GM19193 (cell line): ENCODE results near the gene TIGAR.

Source experiments
- POLR2A ChIP-seq: IDR thresholded peaks from 4 replicates; pipeline ENCODE4 v1.6.1; 2011; ENCODE audit not compliant: insufficient read depth, insufficient read length; ENCODE audit errors: extremely low read depth

Gene TIGAR

DNA sequence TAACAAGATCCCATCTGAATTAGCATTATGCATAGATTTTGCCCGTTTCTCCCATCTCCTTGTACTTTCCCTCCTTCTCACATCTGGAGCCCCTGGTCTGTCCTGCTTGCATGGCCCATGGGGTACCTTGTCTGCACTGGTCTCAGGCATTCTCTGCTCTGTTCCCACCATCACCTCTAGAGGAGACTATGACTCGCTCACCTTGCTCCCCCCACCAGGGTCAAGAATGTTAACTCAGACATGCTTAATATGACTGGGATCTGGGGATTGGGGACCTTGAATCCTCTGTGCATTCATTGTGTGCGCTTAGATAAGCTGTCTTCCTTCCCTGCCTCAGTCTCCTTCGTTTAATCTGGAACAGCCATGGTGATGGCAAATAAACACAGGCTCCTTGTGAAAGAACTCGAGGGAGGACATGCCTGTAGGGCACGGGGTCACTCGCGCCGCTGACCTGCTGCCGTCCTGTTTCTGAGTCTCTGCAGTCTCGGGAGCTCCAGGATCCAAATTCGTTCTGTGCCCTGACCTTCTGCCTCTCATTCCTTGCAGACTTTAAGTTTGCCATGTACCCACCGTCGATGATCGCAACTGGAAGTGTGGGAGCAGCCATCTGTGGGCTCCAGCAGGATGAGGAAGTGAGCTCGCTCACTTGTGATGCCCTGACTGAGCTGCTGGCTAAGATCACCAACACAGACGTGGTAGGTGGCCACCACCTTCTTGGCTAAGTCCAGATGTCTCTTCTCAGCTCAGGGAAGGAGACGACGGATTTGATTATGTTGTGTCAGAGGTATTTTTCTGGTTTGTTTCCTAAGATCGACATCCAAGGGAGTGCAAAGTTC is 32.5 kb upstream of the TIGAR start:
- TF ChIP-seq POLR2A: no peak

DNA sequence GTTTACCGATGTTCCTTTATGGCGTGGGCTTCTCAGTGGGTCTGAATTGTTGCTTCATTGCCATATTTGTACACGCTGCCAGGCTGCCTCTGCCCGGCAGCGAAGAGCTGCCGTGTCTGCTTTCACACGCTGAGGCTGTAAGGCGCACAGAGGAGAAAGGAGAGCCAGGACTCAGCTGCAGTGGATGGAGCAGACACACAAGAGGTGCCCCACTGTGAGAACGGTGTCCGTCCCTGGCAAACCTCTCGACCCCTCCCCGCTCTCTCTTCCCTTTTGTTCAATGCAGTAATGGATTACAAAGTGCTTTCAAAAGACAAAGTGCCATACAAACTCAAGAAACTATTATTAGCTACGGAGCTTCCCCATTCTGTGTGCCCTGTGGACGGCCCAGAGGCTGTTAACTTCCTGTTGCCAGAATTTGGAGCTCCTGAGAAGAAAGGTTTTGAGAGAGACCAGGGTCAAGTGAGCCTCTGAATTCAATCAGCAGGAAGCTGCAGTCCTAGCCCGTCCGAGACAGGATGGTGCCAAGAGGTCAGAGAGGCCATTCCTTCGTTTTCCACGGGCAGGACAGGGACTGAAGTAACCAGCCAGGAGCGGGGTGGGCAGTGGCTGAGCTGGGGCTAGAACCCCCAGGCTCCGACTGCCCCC is 31.7 kb upstream of the TIGAR start:
- peak; percentile 10 for TF ChIP-seq POLR2A

DNA sequence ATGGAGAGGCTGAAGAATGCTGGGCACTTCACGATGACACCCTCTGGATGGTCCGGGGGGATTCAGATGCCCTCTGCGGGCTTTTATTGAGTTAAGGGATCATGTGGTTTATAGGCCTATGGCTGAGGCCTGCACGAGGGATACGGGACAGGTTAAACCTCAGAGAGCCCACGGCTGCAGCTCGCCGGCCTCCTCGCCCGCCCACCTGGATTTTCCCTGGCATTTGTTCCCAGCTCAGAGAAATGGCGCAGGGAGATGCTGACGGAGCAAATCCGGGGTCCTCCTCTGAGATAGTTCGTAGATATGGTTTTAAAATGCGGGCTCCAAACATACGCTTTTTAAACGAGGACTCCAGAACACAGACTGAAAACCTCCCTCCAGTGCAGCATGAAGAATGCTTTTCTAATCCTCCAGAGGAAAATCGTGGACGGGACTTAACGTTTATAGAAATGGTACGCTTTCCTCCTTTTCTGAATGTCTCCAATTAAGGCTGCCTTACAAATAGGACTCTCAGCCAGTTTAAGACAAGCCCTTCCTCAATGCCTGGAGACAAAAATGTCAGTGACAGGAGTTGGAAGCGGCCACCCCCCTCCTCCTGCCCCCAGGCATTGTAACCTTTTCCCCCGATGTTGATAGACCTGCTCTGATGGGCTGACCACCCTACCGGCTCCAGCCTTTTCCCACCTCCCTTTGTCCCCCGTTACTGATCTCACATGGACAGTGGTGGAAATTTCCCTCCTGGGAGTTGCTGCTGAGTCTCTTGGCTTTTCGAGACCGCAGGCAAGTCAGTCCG is 30.8 kb upstream of the TIGAR start:
- TF ChIP-seq POLR2A: peak; percentile 19

DNA sequence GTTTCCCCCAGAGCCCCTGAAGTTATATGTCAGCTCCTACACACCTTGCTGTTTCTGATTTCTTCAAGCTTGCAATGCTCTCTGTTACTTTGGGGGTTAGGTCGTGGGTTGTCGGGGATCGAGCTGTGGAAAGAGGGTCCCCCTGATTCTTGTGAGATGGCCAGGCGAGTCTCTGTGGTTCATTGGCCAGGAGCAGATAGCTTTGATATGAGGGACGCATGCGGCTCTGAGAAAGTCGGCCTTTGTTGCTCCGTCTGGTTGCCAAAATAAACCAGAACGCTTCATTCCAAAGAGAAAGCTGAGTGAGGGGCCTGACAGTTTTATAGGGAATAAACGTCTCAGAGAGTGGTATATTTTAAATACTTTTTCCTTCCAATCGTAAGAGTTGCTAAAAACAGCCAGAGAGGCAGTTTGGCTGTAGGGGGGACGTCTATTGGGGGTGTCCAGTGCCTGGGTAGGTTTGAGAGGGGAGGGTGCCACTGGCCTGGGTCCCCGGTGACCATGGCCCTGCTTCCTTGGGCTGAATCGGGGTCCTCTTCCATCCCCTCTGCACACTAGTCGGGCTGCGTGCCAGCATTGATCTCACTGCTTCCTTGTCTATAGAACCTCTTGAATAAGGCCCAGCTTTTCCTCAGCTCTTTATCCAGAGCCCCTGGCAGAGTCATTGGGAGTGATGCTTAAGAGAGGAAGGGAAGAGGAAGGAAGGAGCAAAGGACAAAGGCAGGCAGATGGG is 28.5 kb upstream of the TIGAR start:
- TF ChIP-seq POLR2A: peak; percentile 47

DNA sequence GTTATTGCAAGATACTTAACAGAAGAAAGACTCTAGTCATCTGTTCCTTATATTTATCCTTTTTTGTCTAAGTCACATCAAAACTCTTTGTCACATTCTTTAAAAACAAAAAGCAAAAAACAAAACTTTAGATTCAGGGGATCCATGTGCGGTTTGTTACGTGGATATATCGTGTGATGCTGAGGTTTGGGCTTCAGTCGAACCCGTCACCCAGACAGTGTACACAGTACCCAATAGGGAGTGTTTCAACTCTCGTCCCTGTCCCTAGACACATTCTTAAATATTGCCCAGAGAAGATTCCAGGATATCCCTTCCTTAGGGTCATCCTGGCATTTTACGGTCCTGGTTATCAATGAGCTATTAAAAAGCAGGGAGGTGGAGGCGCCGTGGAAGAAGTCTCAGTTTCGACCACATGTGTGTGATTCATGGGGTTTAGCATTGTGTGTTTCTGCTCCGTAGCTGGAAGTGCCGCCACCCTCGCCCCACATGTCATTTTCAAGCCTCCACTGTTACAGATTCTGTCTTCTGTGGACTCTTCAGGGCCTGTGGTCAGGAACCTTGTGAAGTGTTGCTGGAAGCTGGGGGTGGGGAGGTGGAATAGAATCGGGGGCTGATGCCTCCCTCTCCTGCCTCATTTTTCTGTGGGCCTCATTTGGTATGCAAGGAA is 27.6 kb upstream of the TIGAR start:
- TF ChIP-seq POLR2A: peak; percentile 24

DNA sequence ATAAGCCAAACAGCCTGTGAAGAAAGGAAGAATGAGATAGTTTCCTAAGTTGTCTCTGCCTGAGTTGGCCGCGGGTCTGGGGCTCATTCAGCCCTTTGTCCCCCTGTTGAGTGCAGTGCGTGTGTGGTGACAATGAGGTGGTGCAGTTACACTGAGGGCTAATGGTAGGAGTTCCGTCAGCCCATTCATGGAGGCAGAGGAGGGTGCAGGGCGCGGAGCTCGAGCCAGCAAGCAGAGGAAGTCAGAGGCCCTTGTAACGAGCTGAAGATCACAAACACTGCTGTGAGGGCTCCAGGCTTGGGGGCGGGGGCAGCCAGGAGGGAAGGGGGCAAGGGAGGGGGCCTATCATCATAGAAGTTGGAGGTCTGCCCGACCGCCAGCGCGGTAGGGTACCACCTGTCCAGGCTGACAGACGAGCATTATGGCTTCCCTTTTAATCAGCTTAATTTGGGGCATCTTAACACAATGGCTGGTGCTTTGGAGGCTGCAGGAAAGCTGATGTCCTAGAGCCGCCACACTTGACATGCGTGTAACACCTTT is 27.0 kb upstream of the TIGAR start:
- no peak for TF ChIP-seq POLR2A

DNA sequence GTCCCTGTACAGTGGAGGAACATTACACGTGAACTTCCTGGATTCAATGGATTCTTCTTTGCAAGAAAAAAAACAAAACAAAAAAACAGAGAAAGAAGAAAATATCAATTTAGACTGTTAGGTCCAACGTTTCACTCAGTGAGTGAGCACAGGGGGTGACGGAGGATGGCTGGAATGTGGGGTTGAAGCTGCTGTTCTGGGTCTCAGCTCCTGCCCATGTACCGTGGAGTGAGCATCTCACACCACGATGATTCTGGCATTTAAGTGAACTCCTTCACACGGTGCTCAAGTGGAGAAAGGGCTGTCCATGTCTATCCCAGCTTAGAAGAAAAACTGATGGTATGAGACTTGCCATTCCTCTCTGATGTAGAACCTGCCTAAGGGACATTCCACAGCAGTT is 24.3 kb upstream of the TIGAR start:
- no peak for TF ChIP-seq POLR2A

DNA sequence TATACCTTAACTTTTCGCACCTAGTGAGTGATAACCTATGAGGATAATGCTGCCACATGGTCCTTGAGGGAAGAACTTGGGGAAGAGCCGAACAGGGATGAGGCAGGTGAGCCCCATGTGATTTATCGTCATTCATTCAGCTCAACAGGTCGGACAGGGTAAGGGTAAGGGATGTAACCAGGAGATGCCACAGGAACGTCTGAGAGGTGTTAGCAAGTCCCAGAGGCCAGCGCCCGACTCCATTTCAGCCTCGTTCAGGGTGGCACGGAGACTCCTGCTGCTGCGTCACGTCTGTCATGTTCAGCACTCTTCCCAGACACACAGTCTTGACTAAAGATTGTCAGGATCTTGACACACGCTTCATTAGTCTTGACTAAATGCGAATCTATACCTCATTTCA is 23.4 kb upstream of the TIGAR start:
- TF ChIP-seq POLR2A: peak; percentile 64

DNA sequence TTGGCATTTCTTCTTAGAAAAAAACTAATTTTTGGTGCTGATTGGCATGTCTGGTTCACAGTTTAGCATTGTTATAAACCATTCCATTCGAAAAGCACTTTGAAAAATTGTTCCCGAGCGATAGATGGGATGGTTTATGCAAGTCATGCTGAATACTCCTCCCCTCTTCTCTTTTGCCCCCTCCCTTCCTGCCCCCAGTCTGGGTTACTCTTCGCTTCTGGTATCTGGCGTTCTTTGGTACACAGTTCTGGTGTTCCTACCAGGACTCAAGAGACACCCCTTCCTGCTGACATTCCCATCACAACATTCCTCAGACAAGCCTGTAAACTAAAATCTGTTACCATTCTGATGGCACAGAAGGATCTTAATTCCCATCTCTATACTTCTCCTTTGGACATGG is 20.1 kb upstream of the TIGAR start:
- TF ChIP-seq POLR2A: no peak

DNA sequence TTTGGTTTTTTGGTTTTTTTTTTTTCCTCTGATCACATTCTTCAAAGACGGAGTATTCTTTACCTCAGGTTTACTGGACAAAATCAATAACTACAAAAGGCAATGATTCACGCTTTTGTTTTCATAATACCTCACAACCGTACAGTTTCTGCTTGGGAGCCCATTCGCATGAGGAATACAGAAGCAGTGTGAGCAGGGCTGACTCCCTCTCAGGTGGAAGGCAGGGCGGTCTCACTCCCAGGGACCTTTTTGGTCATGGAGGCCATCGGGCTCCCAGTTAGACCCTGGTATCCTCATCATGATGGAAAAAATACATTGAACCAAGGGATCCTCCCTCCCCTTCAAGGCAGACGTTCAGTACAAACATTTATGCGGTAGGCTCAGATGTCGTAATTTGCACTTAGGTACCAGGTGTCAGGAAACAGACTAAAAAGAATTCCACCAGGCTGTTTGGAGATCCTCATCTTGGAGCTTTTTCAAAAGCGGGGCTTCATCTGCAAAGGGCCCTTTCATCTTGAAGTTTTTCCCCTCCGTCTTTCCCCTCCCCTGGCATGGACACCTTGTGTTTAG is 19.0 kb upstream of the TIGAR start:
- no peak for TF ChIP-seq POLR2A

DNA sequence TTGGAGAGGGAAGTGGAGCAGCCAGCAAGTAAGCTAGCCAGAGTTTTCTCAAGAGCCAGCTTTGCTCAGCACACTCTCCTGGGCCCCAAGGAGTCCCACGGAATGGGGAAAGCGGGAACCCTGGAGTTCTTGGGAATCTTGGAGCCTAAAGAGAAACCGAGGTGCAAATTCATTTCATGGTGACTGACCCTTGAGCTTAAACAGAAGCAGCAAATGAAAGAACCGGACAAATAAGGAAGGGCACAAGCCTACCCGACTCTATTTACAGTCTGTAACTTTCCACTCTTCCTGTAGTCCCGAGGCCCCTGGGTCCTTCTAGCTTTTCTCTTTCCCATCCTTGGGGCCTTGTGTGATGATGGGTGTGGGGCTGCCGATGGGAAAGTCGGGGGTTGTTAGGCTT is 18.1 kb upstream of the TIGAR start:
- TF ChIP-seq POLR2A: peak; percentile 45

DNA sequence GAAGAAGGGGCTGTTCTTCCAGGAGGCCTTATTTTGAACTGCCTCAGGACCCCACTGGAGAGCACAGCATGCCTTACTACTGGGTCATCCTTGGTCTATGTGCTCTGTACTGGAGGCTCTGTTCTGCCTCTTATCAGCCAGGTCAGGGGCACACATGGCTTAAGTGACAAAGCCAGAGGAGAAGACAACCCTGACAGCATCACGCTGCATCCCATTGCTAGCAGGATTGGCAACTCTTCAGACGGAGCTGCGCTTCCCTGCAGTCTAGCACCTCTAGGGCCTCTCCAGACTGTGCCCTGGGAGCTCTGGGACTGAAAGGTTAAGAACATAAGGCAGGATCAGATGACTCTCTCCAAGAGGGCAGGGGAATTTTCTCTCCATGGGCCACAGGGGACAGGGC is 17.3 kb upstream of the TIGAR start:
- no peak for TF ChIP-seq POLR2A

DNA sequence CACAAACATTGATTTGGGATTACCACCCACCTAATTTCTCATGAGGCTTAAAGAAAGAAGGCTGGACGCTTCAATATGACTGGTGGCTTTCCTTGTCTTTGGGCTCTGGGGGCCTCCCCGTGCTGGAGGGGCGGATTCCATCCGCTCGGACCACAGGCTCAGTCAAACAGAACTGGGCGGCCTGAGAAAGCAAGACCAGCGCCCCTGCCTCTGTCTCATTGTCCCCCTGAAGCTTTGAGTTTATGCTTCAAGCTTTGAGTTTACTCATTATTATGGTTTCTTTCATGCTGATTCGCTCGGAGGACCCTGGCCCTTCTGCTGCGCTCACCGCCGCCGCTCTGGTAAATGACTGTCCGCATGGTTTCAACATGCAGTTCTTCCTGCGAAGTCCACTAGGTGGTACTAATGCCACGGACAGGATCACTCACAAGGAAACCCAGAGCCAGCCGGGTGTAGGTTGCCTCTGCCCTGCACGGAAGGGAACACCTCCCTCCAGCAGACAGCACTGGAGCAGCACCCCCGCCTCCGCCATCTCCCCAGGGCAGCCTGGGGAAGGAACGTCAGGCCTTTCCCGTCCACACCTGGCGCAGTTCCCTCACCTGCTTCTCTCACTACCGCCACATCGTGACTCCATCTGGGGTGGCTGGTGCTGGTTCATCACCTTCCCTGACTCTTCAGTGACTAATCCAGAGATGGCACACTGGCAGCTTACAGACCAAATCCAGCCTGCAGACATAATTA is 13.2 kb upstream of the TIGAR start:
- peak; percentile 36 for TF ChIP-seq POLR2A

DNA sequence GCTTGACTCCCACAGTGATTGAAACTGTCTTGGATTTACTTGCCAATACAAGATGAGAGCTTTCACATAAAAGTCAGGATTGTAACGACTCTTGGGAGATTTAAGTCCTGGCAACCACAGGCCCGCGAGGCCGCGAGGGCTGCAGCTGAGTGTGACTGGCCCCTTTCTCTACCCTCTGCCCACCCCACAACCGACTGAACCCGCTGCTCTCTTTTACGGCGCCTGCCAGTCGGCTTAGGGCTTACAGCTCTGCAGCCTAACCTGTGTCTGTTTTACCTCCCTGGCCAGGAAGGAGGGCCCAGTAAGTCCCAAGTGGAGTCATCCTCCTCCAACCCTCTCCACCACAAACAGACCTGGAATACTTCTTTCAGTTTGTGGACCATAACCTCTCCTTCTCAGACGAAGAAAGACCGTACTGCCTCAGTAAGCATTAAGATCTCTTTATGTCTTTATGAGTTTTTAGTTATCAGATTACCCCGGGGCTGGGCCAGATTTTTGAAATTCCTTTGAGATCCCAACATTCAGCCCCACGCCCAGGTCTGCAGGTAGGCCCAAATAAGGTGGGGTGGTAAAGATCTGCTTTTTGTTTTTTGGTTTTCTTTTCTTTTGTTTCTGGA is 12.6 kb upstream of the TIGAR start:
- TF ChIP-seq POLR2A: no peak
